Activated naive CD8-positive, alpha-beta T cell treated with anti-CD3 and anti-CD28 coated beads, Interleukin-2, amount 10 ng/mL, durations not matched to agents 7 days and 5 days (primary cell): ENCODE results near the gene TREX2. TPM values are rescaled to one million over a fixed set of nuclear protein-coding genes. Genes with fewer than 3 reads are reported as not detected.
A peak's percentile ranks its signal among the peaks of the same experiment; 100 is the strongest.

Experiments
- ATAC-seq: fragments of 150-1000 bp; cut with Tn5 transposase; one replicate; pipeline ENCODE4 v1.10.0; 2021; ENCODE audit warnings: low read depth, moderate library complexity
- POLR2A ChIA-PET: fragments of 350-600 bp; sonication (Branson Sonifier 250); formaldehyde crosslinking; loops from one replicate; lab custom pipeline; 2021; ENCODE audit warnings: antibody characterized with exemption; lab: Charles Lee
- DNase-seq: peaks from one replicate; pipeline ENCODE4 v3.0.0; 2021
- H3K27ac Mint-ChIP-seq: one replicate; pipeline ENCODE4 v1.8.0; 2022; ENCODE audit warnings: mild to moderate bottlenecking, mixed read lengths
- H3K27me3 Mint-ChIP-seq: one replicate; pipeline ENCODE4 v1.8.0; 2022; ENCODE audit warnings: mild to moderate bottlenecking, moderate library complexity, mixed read lengths
- H3K36me3 Mint-ChIP-seq: one replicate; pipeline ENCODE4 v1.8.0; 2021; ENCODE audit warnings: mild to moderate bottlenecking, mixed read lengths
- H3K4me1 Mint-ChIP-seq: one replicate; pipeline ENCODE4 v1.8.0; 2021; ENCODE audit warnings: mixed read lengths
- H3K4me3 Mint-ChIP-seq: one replicate; pipeline ENCODE4 v1.8.0; 2022; ENCODE audit warnings: mild to moderate bottlenecking, moderate library complexity, mixed read lengths
- H3K9me3 Mint-ChIP-seq: one replicate; pipeline ENCODE4 v1.8.0; 2021; ENCODE audit warnings: mixed read lengths
- total RNA-seq, 2 experiments: library from RNA; stranded (reverse); gene quantifications; one replicate each; pipeline ENCODE4 v1.2.3, GENCODE V29; 2021

Gene TREX2
- total RNA-seq, 2 experiments from 2014 or later: 2.2 to 3.1 TPM

- no peak for ATAC-seq
- POLR2A ChIA-PET: no interaction called here
- Mint-ChIP-seq H3K27ac (no peak overlapping the region), H3K36me3 (no peaks in the 10 kb centered on the region), H3K27me3 (no peaks in the 10 kb centered on the region), H3K4me1 (peaks cover 4% of the 10 kb centered on the region), H3K9me3 (no peaks in the 10 kb centered on the region), H3K4me3 (no peak overlapping the region)
- DNase-seq: no peak
These were observed 48.4 kb downstream of the TREX2 start for GRCh38 chrX:153397256-153397960.

GRCh38 chrX:153396320-153397195, 49.3 kb downstream of the TREX2 start:
- Mint-ChIP-seq H3K27me3 (no peaks in the 10 kb centered on the region), H3K9me3 (no peaks in the 10 kb centered on the region), H3K4me3 (no peak overlapping the region), H3K27ac (no peak overlapping the region), H3K4me1 (peaks cover 4% of the 10 kb centered on the region), H3K36me3 (no peaks in the 10 kb centered on the region)
- no peak for DNase-seq
- POLR2A ChIA-PET: no interaction called here
- ATAC-seq: no peak

GRCh38 chrX:153395613-153396319, 50.1 kb downstream of the TREX2 start:
- Mint-ChIP-seq H3K27me3 (no peaks in the 10 kb centered on the region), H3K4me3 (peak overlapping the region; percentile 13), H3K36me3 (no peaks in the 10 kb centered on the region), H3K9me3 (no peaks in the 10 kb centered on the region), H3K4me1 (peaks cover 4% of the 10 kb centered on the region), H3K27ac (peak overlapping the region; percentile 61)
- DNase-seq: no peak
- ATAC-seq: no peak
- POLR2A ChIA-PET: no interaction called here

- Mint-ChIP-seq H3K27me3 (no peaks in the 10 kb centered on the region), H3K9me3 (no peaks in the 10 kb centered on the region), H3K4me3 (no peak overlapping the region), H3K4me1 (peaks cover under 1% of the 10 kb centered on the region), H3K27ac (no peak overlapping the region), H3K36me3 (no peaks in the 10 kb centered on the region)
- DNase-seq (no peak), ATAC-seq (no peak)
- POLR2A ChIA-PET: no interaction called here
These were observed 51.2 kb downstream of the TREX2 start for GRCh38 chrX:153394612-153395011.

Other genes starting within 250 kb of the TREX2 start
- not detected for gene PNMA6F, start 124.3 kb downstream of the TREX2 start, total RNA-seq
- gene ZNF275, start 111.9 kb downstream of the TREX2 start, total RNA-seq: 10 to 100 TPM; 22.6 to 24.6 TPM
- gene PNMA6E, start 44.7 kb downstream of the TREX2 start, total RNA-seq: not detected
- 1 to 10 TPM; 1.1 to 1.2 TPM for gene ZFP92, start 34.6 kb downstream of the TREX2 start, total RNA-seq
- 10 to 100 TPM; 35.4 to 36.5 TPM for gene HAUS7, start 24.5 kb upstream of the TREX2 start, total RNA-seq
- gene BGN, start 48.9 kb upstream of the TREX2 start, total RNA-seq: not detected
- gene ATP2B3, start 71.6 kb upstream of the TREX2 start, total RNA-seq: not detected
- 10 to 100 TPM; 19.0 to 19.7 TPM for gene CCNQ, start 153.1 kb upstream of the TREX2 start, total RNA-seq
- not detected for gene DUSP9, start 201.1 kb upstream of the TREX2 start, total RNA-seq
- gene PNCK, start 227.8 kb upstream of the TREX2 start, total RNA-seq: 1 to 10 TPM in 1 of 2 experiments, under 1 TPM in 1; 0.79 to 1.1 TPM
- 1 to 10 TPM; 1.7 to 1.9 TPM for gene SLC6A8, start 241.9 kb upstream of the TREX2 start, total RNA-seq